ENCODE measurements around the gene NIPSNAP2. TPM values are rescaled to one million over a fixed set of nuclear protein-coding genes. Genes with fewer than 3 reads are reported as not detected.

The NIPSNAP2 gene
- total and polyA plus RNA-seq, 2 of the 13 experiments (the other 11 are each of a cell fraction or from before 2014, with no cell fraction given), result 40.3 to 61.5 TPM

- TF ChIP-seq SNAPC4 (CRISPR knock-in tag; IDR thresholded peaks at IDR 0.05), result 0 out of 2 replicates have a peak, but pooled peaks have one; percentile 40
- TF ChIP-seq ZNF343 (CRISPR knock-in tag; IDR thresholded peaks at IDR 0.05), result 0 out of 2 replicates have a peak, but pooled peaks have one; percentile 23
- no peak for TF ChIP-seq SRF (IDR thresholded peaks at IDR 0.05; ENCODE audit: low read depth, low read length)
- TF ChIP-seq NFE2 (CRISPR knock-in tag; IDR thresholded peaks at IDR 0.05), result no peak
- no peak for TF ChIP-seq REPIN1 (CRISPR knock-in tag; IDR thresholded peaks at IDR 0.05; ENCODE audit: borderline replicate concordance, low read depth)
- no peak; the same call in 1 of the 2 replicates for TF ChIP-seq ZNF816 (CRISPR knock-in tag; IDR thresholded peaks at IDR 0.05; ENCODE audit: borderline replicate concordance)
- TF ChIP-seq ZNF703 (CRISPR knock-in tag; IDR thresholded peaks at IDR 0.05; ENCODE audit: borderline replicate concordance), result 0 out of 2 replicates have a peak, but pooled peaks have one; percentile 58
- peak; percentile 33; the same call in 1 of the 2 replicates for TF ChIP-seq ETV5 (CRISPR knock-in tag; IDR thresholded peaks at IDR 0.05; ENCODE audit: borderline replicate concordance)
- TF ChIP-seq POLR2AphosphoS5 (IDR thresholded peaks at IDR 0.05; ENCODE audit: low read depth, low read length), result peak; percentile 95
- TF ChIP-seq MXI1 (IDR thresholded peaks at IDR 0.05; ENCODE audit: borderline replicate concordance, low read depth, low read length), result peak; percentile 47; the same call in 1 of the 3 replicates
- no peak for TF ChIP-seq GABPA (IDR thresholded peaks at IDR 0.05; ENCODE audit: low read depth, low read length)
- peak; percentile 55 for TF ChIP-seq GABPA (CRISPR knock-in tag; IDR thresholded peaks at IDR 0.05; ENCODE audit: low read depth)
- TF ChIP-seq KDM3A (CRISPR knock-in tag; IDR thresholded peaks at IDR 0.05; ENCODE audit: low read depth), result peak; percentile 67; the same call in 1 of the 2 replicates
- no peak; the same call in 1 of the 2 replicates for TF ChIP-seq RFXAP (CRISPR knock-in tag; IDR thresholded peaks at IDR 0.05; ENCODE audit: borderline replicate concordance)
- peak; percentile 42 for TF ChIP-seq ZNF407 (CRISPR knock-in tag; IDR thresholded peaks at IDR 0.05; ENCODE audit: not compliant biosample characterization)
Observed at GRCh38 chr7:56033671-56034432, 69.5 kb downstream of the NIPSNAP2 start (continued).
